ENCODE measurements around the gene SPARCL1. TPM values are rescaled to one million over a fixed set of nuclear protein-coding genes. Genes with fewer than 3 reads are reported as not detected.

The SPARCL1 gene
- total and polyA plus RNA-seq, 9 donors: 210 to 425 (median 256) TPM

DNA sequence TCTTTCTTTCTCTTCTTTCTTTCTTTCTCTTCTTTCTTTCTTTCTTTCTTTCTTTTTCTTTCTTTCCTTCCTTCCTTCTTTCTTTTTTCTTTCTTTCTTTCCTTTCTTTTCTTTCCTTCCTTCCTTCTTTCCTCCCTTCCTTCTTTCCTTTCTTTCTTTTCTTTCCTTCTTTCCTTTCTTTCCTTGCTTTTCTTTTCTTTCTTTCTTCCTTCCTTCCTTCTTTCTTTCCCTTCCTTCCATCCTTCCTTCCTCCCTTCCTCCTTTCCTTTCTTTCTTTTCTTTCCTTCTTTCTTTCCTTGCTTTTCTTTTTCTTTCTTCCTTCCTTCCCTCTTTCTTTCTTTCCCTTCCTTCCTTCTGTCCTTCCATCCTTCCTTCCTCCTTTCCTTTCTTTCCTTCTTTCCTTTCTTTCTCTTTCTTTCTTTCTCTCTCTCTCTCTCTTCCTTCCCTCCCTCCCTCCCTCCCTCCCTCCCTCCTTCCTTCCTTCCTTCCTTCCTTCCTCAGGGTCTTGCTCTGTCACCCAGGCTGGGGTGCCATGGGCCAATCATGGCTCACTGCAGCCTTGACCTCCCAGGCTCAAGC lies 13.6 kb upstream of the SPARCL1 start:
- Histone ChIP-seq H3K27me3 (ENCODE audit: control insufficient read depth, insufficient read depth, low read length) (no peaks in the 10 kb centered on the region), H3K4me3 (ENCODE audit: low read length) (no peak overlapping the region), H3K9me3 (replicated peaks; ENCODE audit: control insufficient read depth, low read depth, low read length) (no peaks in the 10 kb centered on the region), H3K4me1 (ENCODE audit: control insufficient read depth, insufficient read depth, low read length) (peaks cover 14% of the 10 kb centered on the region), H3K27ac (ENCODE audit: low read length) (no peak overlapping the region), H3K36me3 (ENCODE audit: control insufficient read depth, insufficient read depth, low read length) (no peaks in the 10 kb centered on the region)
- DNase-seq: no peak

DNA sequence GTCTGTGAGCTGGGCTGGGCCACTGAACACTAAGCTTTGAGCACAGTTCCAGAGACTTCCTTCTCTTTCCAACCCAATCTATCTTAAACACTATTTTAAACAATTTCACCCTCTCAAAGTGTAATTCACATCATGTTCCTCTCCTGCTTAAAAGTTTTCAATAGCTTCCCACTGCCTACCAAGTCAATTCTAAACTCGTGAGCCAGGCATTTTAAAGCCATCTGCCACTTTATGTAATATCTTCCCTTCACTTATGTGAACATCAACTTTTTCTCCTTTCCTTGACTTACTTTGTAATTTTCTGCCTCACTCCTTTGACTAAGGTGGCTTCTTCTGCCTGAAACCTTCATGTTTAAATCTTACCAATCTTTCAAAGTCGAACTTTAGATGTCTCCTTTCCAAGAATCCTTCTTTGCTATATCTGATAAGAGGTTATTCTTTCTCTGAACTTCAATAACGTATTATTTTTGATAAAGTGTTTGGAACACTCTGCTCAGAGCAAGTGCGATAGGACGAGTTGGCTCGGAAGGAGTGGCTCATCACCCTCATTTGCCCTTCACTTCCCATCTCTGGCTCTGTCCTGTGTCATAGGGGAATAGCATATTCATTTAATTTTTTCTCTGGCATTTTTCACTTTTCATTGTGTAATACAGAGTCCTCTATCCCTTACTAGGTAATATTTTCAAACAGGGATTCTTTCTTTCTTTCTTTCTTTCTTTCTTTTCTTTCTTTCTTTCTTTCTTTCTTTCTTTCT lies 13.0 kb upstream of the SPARCL1 start:
- H3K36me3 ChIP-seq (ENCODE audit: control insufficient read depth, insufficient read depth, low read length): no peaks in the 10 kb centered on the region
- H3K4me1 ChIP-seq (ENCODE audit: control insufficient read depth, insufficient read depth, low read length): peaks cover 14% of the 10 kb centered on the region
- no peak overlapping the region for H3K4me3 ChIP-seq (ENCODE audit: low read length)
- DNase-seq: no peak
- WGBS (ENCODE audit: insufficient coverage): 67% methylated on average over 1 of the region's 6 CpGs
- no peaks in the 10 kb centered on the region for H3K27me3 ChIP-seq (ENCODE audit: control insufficient read depth, insufficient read depth, low read length)
- H3K9me3 ChIP-seq (replicated peaks; ENCODE audit: control insufficient read depth, low read depth, low read length): no peaks in the 10 kb centered on the region
- H3K27ac ChIP-seq (ENCODE audit: low read length): peak overlapping the region; percentile 92

DNA sequence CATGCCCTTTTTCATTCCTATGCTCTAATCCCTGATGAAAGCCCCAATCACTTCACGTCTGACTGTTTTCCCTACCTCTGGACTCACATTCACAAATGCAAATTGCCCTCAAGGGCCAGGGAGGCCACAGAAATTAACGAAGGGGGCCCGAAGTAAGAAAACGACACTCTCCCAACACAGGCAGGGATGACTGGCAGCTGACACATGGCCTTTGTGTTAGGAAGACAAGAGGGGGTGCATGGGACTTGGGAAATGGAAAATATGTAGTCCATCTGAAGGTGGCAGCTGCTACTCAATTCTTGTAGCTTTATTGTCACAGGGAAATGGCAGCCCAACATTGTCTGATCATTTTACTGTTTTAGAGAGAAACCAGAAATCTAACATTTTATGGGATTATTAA lies 12.3 kb upstream of the SPARCL1 start:
- Histone ChIP-seq H3K4me1 (ENCODE audit: control insufficient read depth, insufficient read depth, low read length) (peaks cover 14% of the 10 kb centered on the region), H3K36me3 (ENCODE audit: control insufficient read depth, insufficient read depth, low read length) (no peaks in the 10 kb centered on the region), H3K27ac (ENCODE audit: low read length) (peak overlapping the region; percentile 92), H3K4me3 (ENCODE audit: low read length) (no peak overlapping the region), H3K9me3 (replicated peaks; ENCODE audit: control insufficient read depth, low read depth, low read length) (no peaks in the 10 kb centered on the region), H3K27me3 (ENCODE audit: control insufficient read depth, insufficient read depth, low read length) (no peaks in the 10 kb centered on the region)
- 60% methylated on average over 1 of the region's 4 CpGs for WGBS (ENCODE audit: insufficient coverage)
- DNase-seq: peak; percentile 35

DNA sequence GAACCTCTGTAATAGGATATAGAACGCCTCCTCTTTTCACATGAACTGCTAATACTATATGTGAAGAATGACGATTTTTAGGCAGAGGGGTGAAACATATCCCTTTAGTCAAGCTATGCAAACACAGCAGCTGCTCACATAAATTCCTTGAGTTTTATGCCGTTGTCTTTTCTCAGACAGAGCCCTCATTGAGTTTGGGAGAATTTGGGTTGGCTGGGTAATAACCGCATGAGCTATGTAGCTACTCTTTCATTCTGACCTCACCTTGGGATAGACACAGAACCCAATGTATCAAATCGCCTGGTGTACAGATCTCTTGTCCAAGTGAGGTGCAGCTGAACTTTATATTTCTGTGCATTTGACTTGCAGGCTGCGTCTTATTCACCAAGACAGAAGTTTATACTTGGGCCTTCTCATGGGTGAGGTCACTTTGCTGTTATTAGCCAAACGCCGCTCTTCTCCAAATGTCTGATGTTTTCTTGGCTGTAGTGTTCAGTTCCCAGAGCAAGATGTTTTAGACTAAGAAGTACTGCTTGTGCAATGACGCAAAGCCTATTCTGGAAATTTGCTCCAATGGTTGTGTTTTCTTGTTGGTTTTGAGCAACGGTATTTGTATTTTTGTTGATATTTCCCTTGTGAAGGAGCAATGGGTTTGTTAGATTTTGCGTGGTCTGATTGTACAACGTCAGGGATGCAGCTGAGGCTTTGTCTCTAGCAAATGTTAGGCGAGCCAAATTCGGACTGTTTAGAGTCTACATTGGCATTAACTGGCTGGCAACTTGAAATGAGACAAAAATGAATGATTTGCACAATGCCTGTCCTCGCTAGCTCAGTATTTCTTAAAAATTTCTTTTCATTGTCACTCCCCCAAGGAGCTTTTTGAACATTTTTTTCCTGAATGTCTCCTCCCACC lies 11.2 kb upstream of the SPARCL1 start:
- Histone ChIP-seq H3K36me3 (ENCODE audit: control insufficient read depth, insufficient read depth, low read length) (no peaks in the 10 kb centered on the region), H3K4me1 (ENCODE audit: control insufficient read depth, insufficient read depth, low read length) (peaks cover 14% of the 10 kb centered on the region), H3K27ac (ENCODE audit: low read length) (peak overlapping the region; percentile 92), H3K9me3 (replicated peaks; ENCODE audit: control insufficient read depth, low read depth, low read length) (no peaks in the 10 kb centered on the region), H3K27me3 (ENCODE audit: control insufficient read depth, insufficient read depth, low read length) (no peaks in the 10 kb centered on the region), H3K4me3 (ENCODE audit: low read length) (no peak overlapping the region)
- 45% methylated on average over 9 of the region's 15 CpGs for WGBS (ENCODE audit: insufficient coverage)
- peak; percentile 98 for DNase-seq

GRCh38 chr4:87532907-87533306 lies 3.7 kb upstream of the SPARCL1 start:
- no peak for DNase-seq
- Histone ChIP-seq H3K4me1 (ENCODE audit: control insufficient read depth, insufficient read depth, low read length) (peaks cover 12% of the 10 kb centered on the region), H3K27me3 (ENCODE audit: control insufficient read depth, insufficient read depth, low read length) (no peaks in the 10 kb centered on the region), H3K36me3 (ENCODE audit: control insufficient read depth, insufficient read depth, low read length) (no peaks in the 10 kb centered on the region), H3K9me3 (replicated peaks; ENCODE audit: control insufficient read depth, low read depth, low read length) (no peaks in the 10 kb centered on the region), H3K4me3 (ENCODE audit: low read length) (no peak overlapping the region), H3K27ac (ENCODE audit: low read length) (no peak overlapping the region)
- no CpG with 5 or more reads among the region's 1 CpG for WGBS (ENCODE audit: insufficient coverage)

- no CpG with 5 or more reads among the region's 1 CpG for WGBS (ENCODE audit: insufficient coverage)
- H3K4me3 ChIP-seq (ENCODE audit: low read length): no peak overlapping the region
- peaks cover 12% of the 10 kb centered on the region for H3K4me1 ChIP-seq (ENCODE audit: control insufficient read depth, insufficient read depth, low read length)
- H3K9me3 ChIP-seq (replicated peaks; ENCODE audit: control insufficient read depth, low read depth, low read length): no peaks in the 10 kb centered on the region
- DNase-seq: peak; percentile 38
- H3K27me3 ChIP-seq (ENCODE audit: control insufficient read depth, insufficient read depth, low read length): no peaks in the 10 kb centered on the region
- H3K27ac ChIP-seq (ENCODE audit: low read length): peak overlapping the region; percentile 48
- H3K36me3 ChIP-seq (ENCODE audit: control insufficient read depth, insufficient read depth, low read length): no peaks in the 10 kb centered on the region
Observed at GRCh38 chr4:87532109-87532508, 2.9 kb upstream of the SPARCL1 start.

- peak; percentile 45 for DNase-seq
- WGBS (ENCODE audit: insufficient coverage): no CpG with 5 or more reads among the region's 5 CpGs
- H3K27me3 ChIP-seq (ENCODE audit: control insufficient read depth, insufficient read depth, low read length): no peaks in the 10 kb centered on the region
- no peak overlapping the region for H3K4me3 ChIP-seq (ENCODE audit: low read length)
- no peaks in the 10 kb centered on the region for H3K9me3 ChIP-seq (replicated peaks; ENCODE audit: control insufficient read depth, low read depth, low read length)
- H3K27ac ChIP-seq (ENCODE audit: low read length): peak overlapping the region; percentile 48
- H3K4me1 ChIP-seq (ENCODE audit: control insufficient read depth, insufficient read depth, low read length): peaks cover 14% of the 10 kb centered on the region
- no peaks in the 10 kb centered on the region for H3K36me3 ChIP-seq (ENCODE audit: control insufficient read depth, insufficient read depth, low read length)
Observed at GRCh38 chr4:87531621-87532020, 2.4 kb upstream of the SPARCL1 start.

DNA sequence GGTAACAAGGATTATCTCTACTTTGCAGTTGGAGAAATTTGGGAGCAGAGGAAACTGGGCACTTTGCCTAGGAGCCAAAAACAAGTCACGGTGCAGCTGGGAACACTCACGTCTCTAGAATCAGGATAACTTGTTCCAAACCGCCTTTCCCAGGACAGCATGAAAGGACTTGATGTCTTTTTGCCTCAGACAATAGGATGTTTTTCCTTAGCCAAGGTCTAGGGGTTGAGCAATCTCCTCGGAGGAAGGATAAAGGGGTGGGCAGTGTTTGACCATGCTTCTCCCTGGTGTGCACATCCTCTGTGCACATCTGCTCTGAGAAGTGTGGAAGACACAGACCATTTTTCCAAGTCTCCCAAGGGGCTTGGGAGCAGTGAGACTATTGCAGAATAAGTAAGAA lies 1.7 kb upstream of the SPARCL1 start:
- WGBS (ENCODE audit: insufficient coverage): 20% methylated on average over 3 of the region's 4 CpGs
- DNase-seq: peak; percentile 95
- no peaks in the 10 kb centered on the region for H3K36me3 ChIP-seq (ENCODE audit: control insufficient read depth, insufficient read depth, low read length)
- peaks cover 17% of the 10 kb centered on the region for H3K4me1 ChIP-seq (ENCODE audit: control insufficient read depth, insufficient read depth, low read length)
- no peaks in the 10 kb centered on the region for H3K27me3 ChIP-seq (ENCODE audit: control insufficient read depth, insufficient read depth, low read length)
- H3K9me3 ChIP-seq (replicated peaks; ENCODE audit: control insufficient read depth, low read depth, low read length): no peaks in the 10 kb centered on the region
- peak overlapping the region; percentile 4 for H3K4me3 ChIP-seq (ENCODE audit: low read length)
- H3K27ac ChIP-seq (ENCODE audit: low read length): peak overlapping the region; percentile 93

- no CpG with 5 or more reads among the region's 1 CpG for WGBS (ENCODE audit: insufficient coverage)
- no peak for DNase-seq
- Histone ChIP-seq H3K4me3 (ENCODE audit: low read length) (no peak overlapping the region), H3K27ac (ENCODE audit: low read length) (peak overlapping the region; percentile 93), H3K9me3 (replicated peaks; ENCODE audit: control insufficient read depth, low read depth, low read length) (no peaks in the 10 kb centered on the region), H3K4me1 (ENCODE audit: control insufficient read depth, insufficient read depth, low read length) (peaks cover 22% of the 10 kb centered on the region), H3K27me3 (ENCODE audit: control insufficient read depth, insufficient read depth, low read length) (no peaks in the 10 kb centered on the region), H3K36me3 (ENCODE audit: control insufficient read depth, insufficient read depth, low read length) (no peaks in the 10 kb centered on the region)
Observed at GRCh38 chr4:87530229-87530628, 1.1 kb upstream of the SPARCL1 start.
